Activated gamma-delta T cell (primary cell): ENCODE data around the gene PHYKPL.
"Not testable (repeated sequence)": the region's sequence is repeated elsewhere in the genome, so short reads cannot be mapped to it uniquely, and the experiment has no call there.

Experiments
- DNase-seq: peaks from one replicate; lab custom pipeline; 2025; lab: John Stamatoyannopoulos, UW

Gene PHYKPL

DNA sequence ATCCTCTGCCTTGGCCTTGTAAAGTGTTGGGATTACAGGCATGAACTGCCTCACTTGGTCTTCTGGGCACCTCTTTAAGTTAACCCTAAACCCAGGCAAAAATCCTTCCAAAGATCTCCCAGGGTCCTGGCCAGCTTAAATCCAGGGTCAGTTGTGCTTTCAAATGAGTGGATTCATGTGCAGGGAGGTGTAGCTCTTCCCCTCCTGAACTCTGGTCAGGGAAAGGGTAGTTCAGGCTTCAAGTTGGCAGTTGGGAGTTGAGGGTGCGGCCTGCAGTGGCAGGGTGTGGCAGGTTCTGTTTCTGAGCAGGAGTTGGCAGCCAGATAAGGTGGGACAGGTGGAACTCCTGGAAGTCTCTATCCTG is 24.7 kb downstream of the PHYKPL start:
- no peak for DNase-seq

DNA sequence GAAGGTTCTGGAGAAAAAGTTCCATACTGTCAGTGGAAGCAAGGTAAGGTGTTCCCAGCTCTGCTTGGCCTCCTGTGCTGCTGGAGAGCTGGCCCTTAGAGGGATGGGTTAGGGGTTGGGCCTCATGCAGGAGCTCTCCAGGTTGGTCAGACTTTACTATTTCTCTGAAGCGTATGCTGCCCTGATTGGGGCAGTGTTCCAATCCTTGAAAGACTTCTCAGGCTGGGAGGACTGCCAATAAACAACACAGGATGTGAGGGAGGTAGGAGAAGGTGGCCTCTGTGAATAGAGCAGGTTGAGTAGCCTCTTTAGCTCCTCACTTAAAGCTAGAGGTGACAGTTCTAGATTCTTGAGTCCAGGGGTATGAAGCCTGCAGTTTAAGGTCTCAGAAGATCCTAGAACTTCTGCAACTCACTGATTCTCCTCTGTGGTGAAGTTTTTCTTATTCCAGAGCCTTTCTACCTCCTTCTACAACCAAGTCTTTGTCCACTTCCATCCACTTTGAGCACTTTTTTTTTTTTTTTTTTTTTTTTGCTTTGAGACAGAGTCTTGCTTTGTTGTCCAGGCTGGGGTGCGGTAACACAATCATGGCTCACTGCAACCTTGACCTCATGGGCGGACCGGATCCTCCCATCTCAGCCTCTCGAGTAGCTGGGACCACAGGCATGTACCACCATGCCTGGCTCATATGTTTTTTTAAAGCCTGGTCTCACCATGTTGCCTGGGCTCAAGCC is 25.3 kb downstream of the PHYKPL start:
- DNase-seq, result no peak

DNA sequence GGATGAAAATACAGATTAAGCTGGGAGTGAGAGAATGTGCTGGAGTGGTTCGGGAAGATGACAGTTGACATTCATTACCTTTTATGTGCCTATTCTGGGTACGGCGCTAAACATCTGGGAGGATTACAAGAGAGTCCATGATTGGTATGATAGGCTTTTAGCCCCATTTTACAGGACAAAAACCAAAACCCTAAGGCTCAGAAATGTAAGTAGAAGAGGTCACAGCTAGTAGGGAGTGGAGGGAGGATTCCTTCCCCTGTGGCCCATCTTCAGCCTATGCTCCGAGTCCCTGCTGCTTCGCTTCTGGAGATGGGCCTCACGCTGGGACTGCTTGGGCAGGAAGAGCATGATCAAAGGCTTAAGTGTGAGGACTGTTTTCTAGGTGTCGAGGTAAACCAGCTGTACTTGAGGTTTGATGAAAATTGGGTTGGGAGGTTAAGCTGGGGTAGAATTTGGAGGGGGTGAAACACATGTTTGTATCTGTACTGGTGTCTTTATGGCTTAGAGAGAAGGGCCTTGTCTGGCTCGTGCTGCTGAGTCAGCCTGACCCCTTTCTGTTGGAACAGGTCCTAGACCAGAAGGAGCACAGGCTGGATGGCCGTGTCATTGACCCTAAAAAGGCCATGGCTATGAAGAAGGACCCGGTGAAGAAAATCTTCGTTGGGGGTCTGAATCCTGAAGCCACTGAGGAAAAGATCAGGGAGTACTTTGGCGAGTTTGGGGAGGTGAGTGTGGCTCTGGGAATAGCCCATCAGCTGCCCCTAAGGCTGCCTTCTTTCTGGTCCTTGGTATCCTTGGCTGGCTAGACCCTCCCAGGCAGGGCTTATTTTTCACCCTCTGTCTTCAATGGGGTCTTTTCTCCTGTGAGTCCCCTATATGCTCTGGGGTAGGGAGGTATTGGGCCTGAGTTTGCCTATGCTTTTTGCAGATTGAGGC is 26.2 kb downstream of the PHYKPL start:
- no peak for DNase-seq

DNA sequence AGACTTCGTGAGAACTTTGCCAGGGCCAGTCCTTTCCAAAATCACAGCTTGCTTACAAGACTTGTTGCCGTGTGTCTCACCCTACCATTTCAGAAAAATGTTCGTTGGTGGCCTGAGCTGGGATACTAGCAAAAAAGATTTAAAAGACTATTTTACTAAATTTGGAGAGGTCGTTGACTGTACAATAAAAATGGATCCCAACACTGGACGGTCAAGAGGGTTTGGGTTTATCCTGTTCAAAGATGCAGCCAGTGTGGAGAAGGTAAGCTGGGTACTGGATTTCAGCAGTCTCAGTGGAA is 26.9 kb downstream of the PHYKPL start:
- no peak for DNase-seq

DNA sequence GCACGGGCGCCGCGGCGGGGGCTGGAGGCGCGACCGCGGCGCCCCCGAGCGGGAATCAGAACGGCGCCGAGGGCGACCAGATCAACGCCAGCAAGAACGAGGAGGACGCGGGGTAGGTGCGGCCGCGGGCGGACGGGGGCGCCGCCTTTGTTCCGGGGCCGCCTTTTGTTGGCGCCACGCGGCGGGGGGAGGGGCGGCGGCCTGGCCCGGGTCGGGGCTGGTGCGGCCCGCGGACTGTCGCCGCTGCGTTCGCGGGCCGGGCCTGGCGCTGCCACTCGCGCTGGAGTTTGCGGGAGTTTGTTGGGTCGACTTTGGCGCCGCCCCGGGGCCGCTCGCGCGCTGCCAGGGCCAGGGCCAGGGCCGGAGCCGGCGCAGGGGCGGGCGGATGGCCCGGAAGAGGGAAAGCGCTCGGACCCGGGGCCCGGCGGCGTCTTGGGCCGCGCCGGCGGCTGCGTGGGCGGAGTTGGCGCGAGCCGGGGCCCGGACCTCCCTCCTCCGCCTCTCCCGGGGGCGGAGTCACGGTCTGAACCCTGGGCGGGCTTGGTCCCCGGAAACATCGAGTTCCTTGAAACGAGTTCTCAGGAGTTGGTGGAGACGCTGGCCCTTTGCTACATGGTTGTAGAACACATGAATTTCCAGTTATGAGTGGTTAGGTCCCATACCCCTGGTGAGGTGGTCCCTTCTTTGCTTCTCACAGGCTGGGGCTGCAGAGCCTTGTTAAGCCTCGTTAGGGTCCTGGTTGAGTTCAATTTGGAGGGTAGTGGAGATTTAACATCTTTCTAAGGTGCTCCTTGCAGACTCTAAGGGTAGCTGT is 27.5 kb downstream of the PHYKPL start:
- DNase-seq, result peak; percentile 48

DNA sequence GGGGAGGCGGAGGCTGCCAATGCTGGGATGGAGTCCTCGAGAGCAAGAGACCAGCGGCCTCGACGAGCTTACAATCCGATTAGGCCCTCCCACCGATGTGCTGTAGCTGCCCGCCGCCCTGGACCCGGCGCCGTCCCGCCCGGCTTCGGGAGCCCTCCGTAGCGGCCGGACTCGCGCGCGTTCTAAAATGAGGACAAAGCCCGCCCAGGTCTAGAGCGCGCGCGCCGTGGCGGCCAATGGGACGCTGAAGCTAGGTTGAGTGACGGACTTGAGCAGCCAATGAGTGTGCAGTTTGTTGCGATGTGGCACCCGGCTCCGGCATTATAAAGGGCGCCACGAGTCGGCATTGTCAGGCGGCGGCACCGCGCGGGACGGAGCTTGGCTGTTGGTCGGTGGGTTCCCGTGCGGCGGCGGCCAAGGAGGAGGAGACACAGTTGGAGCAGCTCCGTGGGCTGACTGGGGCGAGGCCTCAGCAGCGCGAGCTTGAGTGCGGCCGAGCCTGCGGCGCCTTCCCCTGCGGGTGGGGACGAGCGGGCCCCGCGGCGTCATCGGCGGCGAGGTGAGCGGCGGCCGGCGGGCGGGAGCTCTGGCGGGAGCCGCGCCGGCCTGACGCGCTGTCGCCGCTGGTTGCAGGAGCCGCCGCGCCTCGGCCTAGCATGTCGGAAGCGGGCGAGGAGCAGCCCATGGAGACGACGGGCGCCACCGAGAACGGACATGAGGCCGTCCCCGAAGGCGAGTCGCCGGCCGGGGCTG is 28.2 kb downstream of the PHYKPL start, which contains the start of gene HNRNPAB:
HNRNPAB (plus strand) TSS at position 352 of the 753 bp plus-strand sequence; CDS start at position 657, 305 bp downstream.
- DNase-seq, result peak; percentile 89

DNA sequence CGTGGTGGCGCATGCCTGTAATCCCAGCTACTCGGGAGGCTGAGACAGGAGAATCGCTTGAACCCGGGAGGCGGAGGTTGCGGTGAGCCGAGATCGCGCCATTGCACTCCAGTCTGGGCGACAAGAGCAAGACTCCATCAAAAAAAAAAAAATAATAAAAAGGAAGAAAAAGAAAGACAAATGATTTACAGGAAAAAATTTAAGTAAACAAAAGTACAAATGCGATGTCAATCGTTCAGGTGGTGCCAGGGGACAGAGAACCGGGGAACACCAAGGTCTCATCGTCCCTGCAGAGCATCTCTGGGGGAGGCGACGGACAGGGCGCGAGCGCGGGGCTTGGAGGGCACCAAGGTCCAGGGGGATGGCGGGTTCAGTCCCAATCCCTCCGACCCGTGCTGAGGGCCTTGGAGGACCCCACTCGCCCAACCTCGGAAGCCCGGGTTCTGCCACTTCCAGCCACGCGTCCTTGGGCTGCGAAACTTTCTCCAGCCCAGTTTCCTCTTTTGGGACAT is 28.9 kb downstream of the PHYKPL start:
- no peak for DNase-seq

DNA sequence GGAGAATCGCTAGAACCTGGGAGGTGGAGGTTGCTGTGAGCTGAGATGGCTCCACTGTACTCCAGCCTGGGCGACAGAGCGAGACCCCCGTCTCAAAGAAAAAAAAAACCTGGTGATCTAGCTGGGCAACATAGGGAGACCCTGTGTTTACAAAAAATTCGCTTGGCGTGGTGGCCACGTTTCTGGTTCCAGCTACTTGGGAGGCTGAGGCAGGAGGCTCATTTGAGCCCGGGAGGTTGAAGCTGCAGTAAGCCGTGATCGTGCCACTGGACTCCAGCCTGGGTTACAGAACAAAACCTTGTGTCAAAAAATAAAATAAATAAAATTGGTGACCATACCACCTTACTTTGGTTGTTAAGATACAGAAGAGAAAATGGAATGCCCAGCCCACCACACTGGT is 30.1 kb downstream of the PHYKPL start:
- no peak for DNase-seq

DNA sequence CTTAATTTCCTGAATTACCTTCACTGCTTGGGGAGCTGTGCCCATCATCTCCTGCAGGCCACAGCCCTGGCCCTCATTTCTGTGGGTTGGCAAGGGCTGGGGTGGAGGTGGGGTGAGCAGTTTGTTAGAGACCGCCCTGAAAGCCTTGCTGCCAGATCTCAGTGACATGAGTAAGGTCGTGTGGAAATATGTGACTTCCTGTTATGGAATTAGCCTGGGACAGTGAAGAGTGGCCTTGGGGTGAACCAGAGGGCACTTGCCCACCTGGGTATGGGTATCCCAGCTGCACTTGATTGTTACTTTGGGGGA is 30.7 kb downstream of the PHYKPL start:
- no peak for DNase-seq

DNA sequence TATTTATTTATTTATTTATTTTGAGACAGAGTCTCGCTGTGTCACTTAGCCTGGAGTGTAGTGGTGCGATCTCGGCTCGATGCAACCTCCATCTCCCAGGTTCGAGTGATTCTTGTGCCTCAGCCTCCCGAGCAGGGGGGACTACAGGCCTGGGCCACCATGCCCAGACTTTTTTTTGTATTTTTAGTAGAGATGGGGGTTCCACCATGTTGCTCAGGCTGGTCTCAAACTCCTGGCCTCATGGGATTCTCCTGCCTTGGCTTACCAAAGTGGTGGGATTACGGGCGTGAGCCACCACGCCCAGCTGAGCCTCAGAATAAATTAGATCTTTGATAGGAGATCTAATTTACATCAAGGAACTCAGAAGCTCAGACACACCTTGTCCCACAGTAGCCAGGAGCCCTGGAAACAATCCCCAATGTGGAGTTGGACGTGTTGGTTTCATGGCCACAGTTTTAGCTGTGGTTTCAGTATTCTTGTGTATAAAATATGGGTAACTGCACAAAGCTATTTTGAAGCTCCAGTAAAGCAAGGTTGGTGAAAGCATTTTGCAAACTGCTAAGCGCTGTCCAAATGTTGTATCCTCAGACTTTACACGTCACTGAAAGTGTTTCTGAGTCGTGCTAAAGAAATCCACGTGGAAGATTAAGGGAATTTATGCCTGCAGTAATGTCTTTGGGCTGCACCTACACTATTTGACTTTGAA is 31.2 kb downstream of the PHYKPL start:
- no peak for DNase-seq

DNA sequence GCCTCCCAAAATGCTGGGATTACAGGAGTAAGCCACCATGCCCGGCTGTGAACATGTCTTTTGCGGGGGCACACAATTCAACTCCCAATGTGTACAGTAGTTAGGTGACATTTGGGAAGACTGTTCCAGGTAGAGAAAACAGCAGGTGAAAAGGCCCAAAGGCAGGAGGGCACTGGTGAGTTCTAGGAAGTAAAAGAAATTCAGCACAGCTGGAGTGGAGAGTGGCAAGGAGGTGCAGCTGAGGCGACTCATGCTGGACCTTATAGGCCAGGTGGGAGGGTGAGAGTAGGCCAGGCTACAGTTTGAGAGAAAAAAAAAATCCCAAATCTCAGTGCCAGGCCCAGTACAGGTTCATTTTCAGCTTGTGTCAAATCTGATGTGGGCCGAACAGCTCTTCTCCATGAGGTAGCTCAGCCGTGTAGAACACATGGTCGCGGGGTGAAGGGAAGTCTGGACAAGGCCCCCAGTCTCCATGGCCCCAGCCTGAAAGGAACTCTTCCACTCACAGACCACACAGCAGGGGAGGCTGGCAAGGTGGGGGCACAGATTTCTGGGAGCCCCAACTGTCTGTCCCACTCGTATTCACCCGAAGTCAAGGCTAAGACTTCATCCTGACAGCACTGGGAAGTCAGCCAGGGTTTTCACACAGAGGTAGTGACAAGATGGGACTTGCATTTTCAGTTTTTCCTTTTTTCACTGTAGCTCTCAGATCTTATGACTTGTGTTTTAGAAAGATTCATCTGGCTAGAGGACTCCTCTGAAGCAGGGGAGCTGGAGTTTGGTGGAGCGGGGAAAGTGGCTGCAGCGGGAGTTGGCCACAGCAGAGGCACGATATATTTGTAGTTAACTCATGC is 32.8 kb downstream of the PHYKPL start:
- DNase-seq, result no peak

DNA sequence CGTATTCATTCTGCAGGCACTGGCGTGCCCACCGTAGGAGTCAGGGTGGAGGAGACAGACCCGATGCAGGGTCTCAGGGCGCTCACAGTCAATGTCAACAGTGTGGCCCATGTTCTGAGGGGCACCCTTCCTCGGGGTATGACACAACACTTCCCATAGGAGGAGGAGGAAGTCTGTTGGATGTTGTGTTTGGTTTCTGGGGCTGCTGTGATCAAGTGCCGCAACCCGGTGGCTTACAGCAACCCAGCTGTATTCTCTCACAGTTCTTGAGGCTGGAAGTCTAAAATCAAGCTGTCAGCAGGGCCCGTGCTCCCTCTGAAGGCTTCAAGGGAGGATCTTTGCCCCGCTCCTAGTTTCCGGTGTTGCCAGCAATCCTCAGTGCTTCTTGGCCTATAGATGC is 33.9 kb downstream of the PHYKPL start:
- DNase-seq, result no peak

DNA sequence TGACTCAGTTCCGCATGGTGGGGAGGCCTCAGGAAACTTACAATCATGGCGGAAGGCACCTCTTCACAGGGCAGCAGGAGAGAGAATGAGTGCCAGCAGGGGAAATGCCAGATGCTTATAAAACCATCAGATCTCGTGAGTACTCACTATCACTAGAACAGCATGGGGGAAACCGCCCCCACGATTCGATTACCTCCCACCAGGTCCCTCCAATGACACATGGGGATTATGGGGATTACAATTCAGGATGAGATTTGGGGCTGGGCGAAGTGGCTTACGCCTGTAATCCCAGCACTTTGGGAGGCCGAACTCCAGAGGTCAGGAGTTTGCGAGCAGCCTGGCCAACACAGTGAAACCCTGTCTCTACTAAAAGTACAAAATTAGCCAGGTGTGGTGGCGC is 34.5 kb downstream of the PHYKPL start:
- not testable (repeated sequence) for DNase-seq

DNA sequence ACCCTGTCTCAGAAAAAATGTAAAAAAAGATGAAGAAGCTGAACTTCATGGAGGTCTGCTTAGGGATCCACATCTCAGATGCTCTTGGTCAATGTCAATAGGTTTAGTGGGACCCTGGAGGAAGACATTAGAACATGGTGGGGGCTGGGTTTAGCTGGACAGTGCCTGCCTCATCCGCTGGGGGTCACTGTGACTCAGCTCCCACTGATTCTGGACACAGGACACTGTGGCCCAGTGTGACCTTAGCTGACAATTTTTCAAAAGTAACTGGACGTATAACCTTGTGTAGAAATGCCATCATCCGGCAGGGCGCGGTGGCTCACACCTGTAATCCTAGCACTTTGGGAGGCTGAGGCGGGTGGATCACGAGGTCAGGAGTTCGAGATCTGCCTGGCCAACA is 35.6 kb downstream of the PHYKPL start:
- DNase-seq, result no peak

DNA sequence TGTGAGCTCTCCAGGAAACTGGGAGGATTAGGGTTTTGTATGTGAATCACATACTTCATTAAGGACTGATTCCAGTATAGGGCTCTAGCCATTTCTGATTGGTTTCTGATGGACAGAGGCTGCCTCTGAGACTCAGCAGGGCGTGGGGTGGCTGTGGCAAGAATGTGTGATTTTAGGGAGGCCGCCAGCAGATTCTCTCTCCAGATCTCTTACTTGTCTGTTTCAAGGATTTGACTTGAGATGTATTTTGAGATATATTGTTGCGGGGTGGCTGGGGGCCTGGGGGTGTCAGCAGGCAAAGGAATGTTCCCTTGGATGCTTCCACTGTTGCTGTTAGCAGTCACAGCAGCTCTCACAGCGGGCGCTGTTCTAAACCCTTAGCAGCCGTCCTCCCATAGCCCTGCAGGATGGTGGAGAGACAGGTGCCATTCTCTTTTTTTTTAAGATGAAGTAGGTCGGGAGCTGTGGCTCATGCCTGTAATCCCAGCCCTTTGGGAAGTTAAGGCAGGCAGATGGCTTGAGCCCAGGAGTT is 36.3 kb downstream of the PHYKPL start:
- no peak for DNase-seq

DNA sequence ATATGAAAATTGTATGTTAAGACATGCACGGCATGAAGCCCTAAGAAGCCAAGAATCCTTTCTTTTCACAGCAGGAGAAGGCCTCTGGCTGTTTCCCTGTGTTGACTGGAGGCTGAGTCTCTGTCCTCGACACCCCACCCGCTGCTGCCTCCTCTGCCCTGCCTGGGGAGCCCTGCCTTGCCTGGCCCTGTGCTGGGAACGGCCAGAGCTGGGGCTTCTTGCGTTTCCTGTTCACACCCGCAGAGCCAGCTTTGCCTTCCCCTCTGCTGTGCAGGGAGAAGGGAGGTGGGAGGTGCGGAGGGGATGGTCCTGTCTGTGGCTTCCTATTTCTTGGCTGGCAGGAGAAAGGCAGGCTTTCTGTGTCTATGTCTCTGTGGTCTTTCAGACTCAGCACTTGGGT is 38.6 kb downstream of the PHYKPL start:
- DNase-seq, result no peak

DNA sequence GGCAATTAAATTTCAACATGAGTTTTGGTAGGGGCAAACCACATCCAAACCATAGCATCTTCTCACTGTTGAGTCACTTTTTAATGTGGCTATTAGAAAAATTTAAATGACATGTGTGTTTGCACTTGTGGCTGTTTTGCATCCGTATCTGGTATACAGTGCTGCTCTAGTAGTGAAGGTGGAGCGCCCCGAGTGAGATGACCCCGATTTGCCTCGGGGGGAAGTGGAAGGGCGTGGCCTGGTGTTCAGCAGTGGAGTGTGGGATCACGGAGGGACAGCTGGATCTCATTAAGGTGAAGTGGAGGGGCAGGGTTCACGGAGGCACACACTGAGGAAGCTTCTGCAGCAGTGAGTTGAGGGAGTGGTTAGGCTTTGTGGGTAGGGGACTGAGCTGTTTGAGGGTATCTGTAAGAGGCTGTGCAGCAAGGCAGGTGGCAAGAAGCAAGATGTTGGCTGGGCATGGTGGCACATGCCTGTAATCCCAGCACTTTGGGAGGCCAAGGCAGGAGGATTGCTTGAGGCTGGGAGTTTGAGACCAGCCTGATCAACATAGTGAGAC is 39.3 kb downstream of the PHYKPL start:
- no peak for DNase-seq

DNA sequence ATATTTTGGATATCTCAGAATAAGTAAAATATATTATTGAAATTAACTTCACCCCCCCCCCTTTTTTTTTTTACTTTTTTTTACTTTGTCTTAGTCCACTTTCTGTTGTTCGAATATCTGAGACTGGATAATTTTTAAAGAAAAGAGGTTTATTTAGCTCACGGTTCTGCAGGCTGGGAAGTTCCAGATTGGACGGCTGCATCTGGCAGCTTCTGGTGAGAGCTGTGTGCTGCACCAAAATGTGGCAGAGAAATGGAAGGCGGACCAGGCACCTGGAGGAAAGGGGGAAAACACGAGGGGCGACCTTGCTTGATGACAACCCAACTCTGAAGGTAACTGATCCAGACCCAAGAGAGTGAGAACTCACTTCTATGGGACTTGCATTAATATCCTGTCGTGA is 39.8 kb downstream of the PHYKPL start:
- DNase-seq, result no peak

DNA sequence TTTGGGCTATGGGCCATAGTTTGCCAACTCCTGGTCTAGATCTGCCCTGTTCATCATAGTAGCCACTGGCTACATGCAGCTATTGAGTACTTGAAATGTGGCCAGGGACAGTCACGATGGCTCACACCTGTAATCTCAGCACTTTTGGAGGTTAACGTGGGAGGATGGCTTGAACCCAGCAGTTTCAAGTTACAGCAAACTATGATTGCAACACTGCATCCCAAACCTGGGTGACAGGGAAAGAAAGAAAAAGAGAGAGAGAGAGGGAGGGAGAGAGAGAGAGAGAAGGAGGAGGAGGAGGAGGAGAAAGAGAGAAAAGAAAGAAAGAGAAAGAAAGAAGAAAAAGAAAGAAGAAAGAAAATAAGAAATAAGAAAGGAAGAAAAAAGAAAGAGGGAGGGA is 40.4 kb downstream of the PHYKPL start:
- DNase-seq, result no peak

DNA sequence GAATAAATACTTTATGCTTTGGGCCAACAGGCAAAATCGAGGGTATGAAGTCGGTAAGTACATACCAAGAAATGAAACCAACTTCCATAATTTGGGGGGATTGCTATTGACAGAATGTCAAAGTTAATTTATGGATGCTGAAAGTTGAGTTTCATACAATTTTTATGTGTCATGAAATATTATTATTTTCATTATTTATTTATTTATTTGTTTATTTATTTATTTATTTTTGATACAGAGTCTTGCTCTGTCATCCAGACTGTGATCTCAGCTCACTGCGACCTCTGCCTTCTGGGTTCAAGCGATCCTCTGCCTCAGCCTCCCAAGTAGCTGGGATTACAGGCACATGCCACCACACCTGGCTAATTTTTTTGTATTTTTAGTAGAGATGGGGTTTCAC is 40.9 kb downstream of the PHYKPL start:
- DNase-seq, result no peak
